Upper lobe of left lung (tissue), 6 donors: Measurements from ENCODE around the gene KCND2. TPM values are rescaled to one million over a fixed set of nuclear protein-coding genes. Genes with fewer than 3 reads are reported as not detected.

ENCODE experiments used
- ATAC-seq, 2 donors: fragments of 200-7000 bp; cut with Tn5 transposase; one replicate each; pipeline ENCODE4 v1.9.1; 2022; ENCODE audit warnings: mild to moderate bottlenecking in 2 of 2, moderate library complexity in 2 of 2; ENCODE audit not compliant: low FRiP score in 2 of 2
- DNase-seq, 2 donors: peaks; one replicate each; pipeline ENCODE4 v3.0.0-alpha.2; 2019 to 2020
- H3K27ac ChIP-seq, 4 donors: fragments of 200-600 bp; sonication (generic); one replicate each; pipeline ENCODE4 v1.5.1; 2016 to 2019
- H3K27me3 ChIP-seq, 4 donors: fragments of 200-600 bp; sonication (generic); one replicate each; pipeline ENCODE4 v1.5.1; 2017 to 2019
- H3K36me3 ChIP-seq, 4 donors: fragments of 200-600 bp; sonication (generic); one replicate each; pipeline ENCODE4 v1.5.1; 2016 to 2019
- H3K4me1 ChIP-seq, 4 donors: fragments of 200-600 bp; sonication (generic); one replicate each; pipeline ENCODE4 v1.5.1; 2018 to 2019
- H3K4me3 ChIP-seq, 4 donors: fragments of 200-600 bp; sonication (generic); one replicate each; pipeline ENCODE4 v1.5.1; 2017 to 2019; ENCODE audit warnings: mild to moderate bottlenecking in 2 of 4, moderate library complexity in 1 of 4
- H3K9me3 ChIP-seq, 4 donors: fragments of 200-600 bp; sonication (generic); one replicate each; pipeline ENCODE4 v1.5.1; 2018 to 2019
- EP300 ChIP-seq, 4 donors: sonication (generic); formaldehyde crosslinking; IDR thresholded peaks; one replicate each; pipeline ENCODE4 v1.5.1; 2017; ENCODE audit warnings: antibody characterized with exemption in 4 of 4, control low read depth in 2 of 4
- POLR2A ChIP-seq, 4 donors: fragments of 450-650 bp; IDR thresholded peaks; one replicate each; pipeline ENCODE4 v1.5.1; 2016 to 2017; ENCODE audit warnings: antibody characterized with exemption in 4 of 4, mild to moderate bottlenecking in 2 of 4
- POLR2AphosphoS5 ChIP-seq, 2 donors: sonication (generic); formaldehyde crosslinking; IDR thresholded peaks; one replicate each; pipeline ENCODE4 v1.5.1; 2017; ENCODE audit warnings: antibody characterized with exemption in 2 of 2
- WGBS, 2 donors: methylation state at CpG; one replicate each; pipeline ENCODE4 v1.1.5; 2017 to 2018; 5-methylcytosine and 5-hydroxymethylcytosine counted together
- total RNA-seq, 6 donors: library from RNA; depleted of rRNA in 4 of 6; stranded (reverse); fragments of >200 nt in 4 of 6; gene quantifications; one replicate each; pipeline versions ENCODE4 v1.1.0 to v1.2.1, GENCODE V29; 2016 to 2021
- TF ChIP-seq, protein P1 (sequence below), 6 experiments: fragments of 450-650 bp in 4 of 6; fragments of 200-600 bp in 2 of 6; sonication (generic) in 2 of 6; IDR thresholded peaks; one replicate each; pipeline ENCODE4 v1.5.1; 2016 to 2019; ENCODE audit warnings: antibody characterized with exemption in 6 of 6
- donor health status: DM: no; HTN: no; CAD: no; lungs with moderate emphysema.
- donor health status: DM: no; HTN: yes; CAD: no; lungs with severe emphysema.

The KCND2 gene
- total RNA-seq, 6 donors from 2014 or later = under 0.01 to 0.67 (median 0.23) TPM; not detected in 2

DNA sequence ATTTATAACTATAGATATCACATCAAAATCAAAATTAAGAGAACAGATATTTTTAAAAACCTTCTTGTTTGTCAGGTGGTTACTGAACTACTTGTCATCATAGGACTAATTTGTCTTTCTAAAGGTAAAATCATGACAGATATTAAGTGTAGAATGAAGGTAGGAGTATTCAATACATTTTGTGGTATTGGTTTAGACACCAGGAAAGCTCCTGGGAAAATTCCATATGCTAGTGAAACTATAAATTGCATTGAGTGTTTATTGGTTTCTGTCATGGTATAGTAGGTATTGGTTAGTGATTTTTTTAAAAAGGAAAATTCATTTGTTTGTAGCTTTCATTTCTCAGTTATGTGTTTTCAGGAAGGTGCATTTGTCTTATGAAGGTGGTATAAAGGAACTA is 132.7 kb downstream of the KCND2 start:
- H3K27ac ChIP-seq = no peak overlapping the region
- TF ChIP-seq EP300 (IDR thresholded peaks at IDR 0.05) = no peak
- no peak for TF ChIP-seq POLR2AphosphoS5 (IDR thresholded peaks at IDR 0.05)
- TF ChIP-seq, protein P1, sequence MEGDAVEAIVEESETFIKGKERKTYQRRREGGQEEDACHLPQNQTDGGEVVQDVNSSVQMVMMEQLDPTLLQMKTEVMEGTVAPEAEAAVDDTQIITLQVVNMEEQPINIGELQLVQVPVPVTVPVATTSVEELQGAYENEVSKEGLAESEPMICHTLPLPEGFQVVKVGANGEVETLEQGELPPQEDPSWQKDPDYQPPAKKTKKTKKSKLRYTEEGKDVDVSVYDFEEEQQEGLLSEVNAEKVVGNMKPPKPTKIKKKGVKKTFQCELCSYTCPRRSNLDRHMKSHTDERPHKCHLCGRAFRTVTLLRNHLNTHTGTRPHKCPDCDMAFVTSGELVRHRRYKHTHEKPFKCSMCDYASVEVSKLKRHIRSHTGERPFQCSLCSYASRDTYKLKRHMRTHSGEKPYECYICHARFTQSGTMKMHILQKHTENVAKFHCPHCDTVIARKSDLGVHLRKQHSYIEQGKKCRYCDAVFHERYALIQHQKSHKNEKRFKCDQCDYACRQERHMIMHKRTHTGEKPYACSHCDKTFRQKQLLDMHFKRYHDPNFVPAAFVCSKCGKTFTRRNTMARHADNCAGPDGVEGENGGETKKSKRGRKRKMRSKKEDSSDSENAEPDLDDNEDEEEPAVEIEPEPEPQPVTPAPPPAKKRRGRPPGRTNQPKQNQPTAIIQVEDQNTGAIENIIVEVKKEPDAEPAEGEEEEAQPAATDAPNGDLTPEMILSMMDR (IDR thresholded peaks at IDR 0.05) = no peak
- no peak for TF ChIP-seq POLR2A (IDR thresholded peaks at IDR 0.05)
- H3K4me3 ChIP-seq = no peak overlapping the region
- no peaks in the 10 kb centered on the region for H3K27me3 ChIP-seq
- DNase-seq (no peak), ATAC-seq (no peak)
- no peaks in the 10 kb centered on the region for H3K36me3 ChIP-seq
- no peaks in the 10 kb centered on the region for H3K4me1 ChIP-seq
- no peaks in the 10 kb centered on the region for H3K9me3 ChIP-seq

DNA sequence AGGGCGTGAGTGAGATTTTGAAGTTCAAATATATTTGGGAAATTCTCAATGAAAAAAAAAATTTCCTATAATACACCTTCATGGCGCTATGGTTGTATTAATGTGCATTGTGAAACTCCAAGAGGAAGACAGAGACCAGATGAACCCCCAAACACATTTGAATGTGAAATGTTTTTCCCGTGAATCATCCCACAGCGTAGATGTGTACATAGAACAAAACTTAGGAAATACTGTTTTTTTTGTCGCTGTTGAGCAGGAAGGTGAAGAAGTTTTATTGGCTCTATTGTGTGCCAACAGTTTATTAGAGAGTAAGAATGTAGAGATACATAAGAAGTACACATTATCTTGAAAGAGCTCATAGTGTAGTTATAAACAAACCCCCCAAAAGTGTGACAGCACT is 134.0 kb downstream of the KCND2 start:
- Histone ChIP-seq H3K9me3 (no peaks in the 10 kb centered on the region), H3K4me1 (no peaks in the 10 kb centered on the region), H3K36me3 (no peaks in the 10 kb centered on the region), H3K27ac (no peak overlapping the region), H3K27me3 (no peaks in the 10 kb centered on the region), H3K4me3 (no peak overlapping the region)
- DNase-seq (no peak), ATAC-seq (no peak)
- WGBS, 2 donors = 81 to 87% methylated on average over 5 of the region's 5 CpGs
- TF ChIP-seq, protein P1 (IDR thresholded peaks at IDR 0.05) = no peak
- TF ChIP-seq POLR2A (IDR thresholded peaks at IDR 0.05) = no peak
- no peak for TF ChIP-seq EP300 (IDR thresholded peaks at IDR 0.05)
- no peak for TF ChIP-seq POLR2AphosphoS5 (IDR thresholded peaks at IDR 0.05)

DNA sequence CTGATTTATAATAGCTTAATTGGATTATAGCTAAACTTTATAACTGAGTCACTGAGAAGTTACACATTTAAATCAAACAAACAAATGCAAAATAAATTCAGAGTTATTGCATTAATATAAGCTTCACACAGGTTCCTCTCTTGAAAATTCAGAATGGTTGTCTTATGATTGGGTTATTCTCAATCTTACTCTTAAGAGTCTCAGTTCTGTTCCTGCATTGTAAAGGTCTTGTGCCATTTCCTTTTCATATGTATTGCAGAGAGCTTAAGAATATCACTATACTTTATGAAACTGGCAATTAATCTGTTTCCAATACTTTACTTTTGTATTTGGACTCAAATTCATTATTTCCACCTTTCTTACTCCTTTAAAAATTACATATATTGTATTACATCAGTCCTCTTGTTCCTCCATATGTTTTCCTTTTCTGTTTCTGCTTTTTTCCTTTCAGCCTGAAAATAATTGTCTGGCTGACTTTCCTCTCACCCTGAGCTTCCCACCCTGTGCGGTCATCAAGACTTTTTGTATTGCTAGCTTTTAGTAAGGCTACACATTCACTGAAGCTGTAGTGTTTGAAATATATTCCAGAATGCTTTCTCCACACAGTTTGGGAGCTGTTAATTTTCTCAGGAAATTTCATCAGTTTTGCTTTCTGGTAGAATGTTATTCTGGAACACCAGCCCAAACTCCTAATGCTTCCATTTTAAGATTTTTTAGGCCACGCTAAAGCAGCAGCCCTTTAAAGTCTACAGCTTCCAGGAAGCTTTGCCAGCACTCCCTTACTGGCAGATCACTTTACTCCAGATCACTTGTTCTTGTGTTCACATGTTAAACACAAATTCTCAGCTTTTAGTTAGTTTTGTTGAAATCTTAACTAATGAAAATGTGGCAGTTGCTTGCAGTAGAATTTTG is 139.4 kb downstream of the KCND2 start:
- no peaks in the 10 kb centered on the region for H3K4me1 ChIP-seq
- H3K27me3 ChIP-seq = no peaks in the 10 kb centered on the region
- no peaks in the 10 kb centered on the region for H3K36me3 ChIP-seq
- no peak for DNase-seq
- 81 to 84% methylated on average over 2 of the region's 2 CpGs for WGBS, 2 donors
- no peak overlapping the region for H3K4me3 ChIP-seq
- no peak for ATAC-seq
- no peaks in the 10 kb centered on the region for H3K9me3 ChIP-seq
- TF ChIP-seq, protein P1 (IDR thresholded peaks at IDR 0.05) = no peak
- TF ChIP-seq POLR2A (IDR thresholded peaks at IDR 0.05) = no peak
- H3K27ac ChIP-seq = no peak overlapping the region

DNA sequence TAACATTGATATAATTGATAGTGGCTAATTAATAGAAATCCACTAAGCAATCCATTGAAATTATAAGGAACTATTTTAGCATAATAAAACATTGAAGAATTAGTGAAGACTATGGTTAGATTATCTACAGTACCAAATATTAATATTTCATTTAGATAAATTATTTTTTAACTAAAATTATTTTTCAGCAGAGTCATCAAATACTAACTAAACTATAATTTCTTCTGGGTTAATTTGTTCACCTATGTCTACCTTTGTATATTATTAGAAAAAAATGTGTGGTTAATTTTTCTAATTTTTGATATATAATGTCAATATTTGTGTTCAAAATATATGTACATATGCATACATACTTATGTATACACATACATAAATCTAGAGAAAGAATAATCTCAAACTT is 140.2 kb downstream of the KCND2 start:
- no peaks in the 10 kb centered on the region for H3K4me1 ChIP-seq
- TF ChIP-seq, protein P1 (IDR thresholded peaks at IDR 0.05) = no peak
- TF ChIP-seq POLR2A (IDR thresholded peaks at IDR 0.05) (no peak), POLR2AphosphoS5 (IDR thresholded peaks at IDR 0.05) (no peak), EP300 (IDR thresholded peaks at IDR 0.05) (no peak)
- no peaks in the 10 kb centered on the region for H3K27me3 ChIP-seq
- no peak for DNase-seq
- H3K9me3 ChIP-seq = no peaks in the 10 kb centered on the region
- no peak overlapping the region for H3K27ac ChIP-seq
- H3K4me3 ChIP-seq = no peak overlapping the region
- ATAC-seq = no peak
- H3K36me3 ChIP-seq = no peaks in the 10 kb centered on the region
